Fibroblast of lung (primary cell): ENCODE data around the gene SMC1A. TPM values are rescaled to one million over a fixed set of nuclear protein-coding genes. Genes with fewer than 3 reads are reported as not detected.

ENCODE experiments used
- DNase-seq, 2 donors: peaks; one replicate each; pipeline versions ENCODE4 v3.0.0 to v3.0.0-alpha.2; 2010; ENCODE audit warnings: low read depth in 2 of 2
- H2AFZ ChIP-seq: 2 replicates; pipeline ENCODE4 v1.5.1; 2012; ENCODE audit warnings: low read length, control low read depth, inconsistent platforms
- H3K27ac ChIP-seq: 2 replicates; pipeline ENCODE4 v1.5.1; 2011; ENCODE audit warnings: low read length, control low read depth; ENCODE audit not compliant: insufficient read depth
- H3K27me3 ChIP-seq: 2 replicates; pipeline ENCODE4 v1.5.1; 2011; ENCODE audit warnings: mild to moderate bottlenecking, low read length; ENCODE audit not compliant: control insufficient read depth, insufficient read depth
- H3K36me3 ChIP-seq: 2 replicates; pipeline ENCODE4 v1.5.1; 2011; ENCODE audit warnings: low read length; ENCODE audit not compliant: control insufficient read depth, insufficient read depth
- H3K4me1 ChIP-seq: 2 replicates; pipeline ENCODE4 v1.5.1; 2011; ENCODE audit warnings: low read length; ENCODE audit not compliant: control insufficient read depth, insufficient read depth; ENCODE audit errors: extremely low read depth
- H3K4me2 ChIP-seq: 2 replicates; pipeline ENCODE4 v1.5.1; 2011; ENCODE audit warnings: low read length, control low read depth; ENCODE audit not compliant: insufficient read depth; ENCODE audit errors: extremely low read depth
- H3K4me3 ChIP-seq, 4 experiments: fragments of 200-600 bp in 1 of 4; sonication (generic) in 1 of 4; replicated peaks in 1 of 4; 2 replicates each; pipeline ENCODE4 v1.5.1; 2011 to 2016; ENCODE audit warnings: low read length in 4 of 4, low read depth in 3 of 4, mild to moderate bottlenecking in 3 of 4, control low read depth in 2 of 4, inconsistent platforms in 1 of 4, mixed read lengths in 1 of 4; ENCODE audit not compliant: insufficient read depth in 1 of 4; ENCODE audit errors: control extremely low read depth in 1 of 4
- H3K79me2 ChIP-seq: 2 replicates; pipeline ENCODE4 v1.5.1; 2012; ENCODE audit warnings: mild to moderate bottlenecking, low read length, inconsistent platforms; ENCODE audit not compliant: control insufficient read depth, insufficient read depth
- H3K9ac ChIP-seq: 2 replicates; pipeline ENCODE4 v1.5.1; 2011; ENCODE audit warnings: mild to moderate bottlenecking, low read length, control low read depth; ENCODE audit not compliant: insufficient read depth
- H3K9me3 ChIP-seq: 2 replicates; pipeline ENCODE4 v1.5.1; 2012; ENCODE audit warnings: low read depth, low read length; ENCODE audit not compliant: control insufficient read depth, insufficient read depth
- H4K20me1 ChIP-seq: 2 replicates; pipeline ENCODE4 v1.5.1; 2011; ENCODE audit warnings: low read length; ENCODE audit not compliant: control insufficient read depth, insufficient read depth; ENCODE audit errors: extremely low read depth
- CTCF ChIP-seq, 2 donors: IDR thresholded peaks in 1 of 2; conservative IDR thresholded peaks in 1 of 2; 1 replicate in 1 of 2; 2 replicates in 1 of 2; pipeline ENCODE4 v1.5.1; 2011 to 2012; ENCODE audit warnings: low read length in 2 of 2, control low read depth in 1 of 2, inconsistent platforms in 1 of 2, low read depth in 1 of 2, mild to moderate bottlenecking in 1 of 2
- EZH2 ChIP-seq: IDR thresholded peaks from 2 replicates; pipeline ENCODE4 v1.5.1; 2012; ENCODE audit warnings: low read length, control low read depth, mild to moderate bottlenecking; ENCODE audit errors: missing control alignments
- polyA plus RNA-seq, 2 donors: library from polyadenylated mRNA; depleted of rRNA in 1 of 2; stranded (reverse) in 1 of 2; unstranded in 1 of 2; fragments of >200 nt; gene quantifications; 2 replicates each; pipeline ENCODE4 v1.2.1, GENCODE V29; 2011 to 2012; ENCODE audit warnings: missing spikeins in 1 of 2
- total RNA-seq: library from RNA; depleted of rRNA; stranded (reverse); fragments of >200 nt; gene quantifications from 2 replicates; pipeline ENCODE4 v1.2.1, GENCODE V29; 2014

Gene SMC1A
- total and polyA plus RNA-seq, 2 donors (not counting 1 experiment from before 2014, with no cell fraction given): 9.6 to 23.5 TPM

- TF ChIP-seq EZH2 (no peak), CTCF (conservative IDR thresholded peaks at IDR 0.05 in 1 of 2, IDR thresholded peaks at IDR 0.05 in 1 of 2; ENCODE audit: low read depth in 1 of 2, low read length in 2 of 2) (no peak)
- Histone ChIP-seq H3K4me3 (no peak overlapping the region), H2AFZ (no peak overlapping the region), H3K9ac (no peak overlapping the region), H3K36me3 (peaks cover 1% of the 10 kb centered on the region), H3K4me1 (no peaks in the 10 kb centered on the region), H3K27me3 (no peaks in the 10 kb centered on the region), H3K79me2 (no peaks in the 10 kb centered on the region), H3K27ac (no peak overlapping the region), H4K20me1 (no peaks in the 10 kb centered on the region), H3K9me3 (no peaks in the 10 kb centered on the region), H3K4me2 (no peak overlapping the region)
- no peak for DNase-seq
These were observed 26.7 kb downstream of the SMC1A start for GRCh38 chrX:53395605-53396298.

- no peak for DNase-seq
- Histone ChIP-seq H3K4me1 (no peaks in the 10 kb centered on the region), H3K36me3 (peaks cover 17% of the 10 kb centered on the region), H3K79me2 (no peaks in the 10 kb centered on the region), H3K9ac (no peak overlapping the region), H4K20me1 (no peaks in the 10 kb centered on the region), H3K9me3 (no peaks in the 10 kb centered on the region), H2AFZ (no peak overlapping the region), H3K27me3 (no peaks in the 10 kb centered on the region), H3K4me2 (no peak overlapping the region), H3K4me3 (no peak overlapping the region), H3K27ac (no peak overlapping the region)
- no peak for TF ChIP-seq CTCF (conservative IDR thresholded peaks at IDR 0.05 in 1 of 2, IDR thresholded peaks at IDR 0.05 in 1 of 2; ENCODE audit: low read depth in 1 of 2, low read length in 2 of 2)
- TF ChIP-seq EZH2: no peak
These were observed 38.9 kb downstream of the SMC1A start for GRCh38 chrX:53383376-53384076.

GRCh38 chrX:53379747-53380146 lies 42.7 kb downstream of the SMC1A start:
- no peak for DNase-seq
- no peaks in the 10 kb centered on the region for H3K79me2 ChIP-seq
- H3K4me3 ChIP-seq: no peak overlapping the region
- H3K36me3 ChIP-seq: peaks cover 17% of the 10 kb centered on the region
- H4K20me1 ChIP-seq: no peaks in the 10 kb centered on the region
- H3K4me1 ChIP-seq: no peaks in the 10 kb centered on the region
- TF ChIP-seq CTCF (conservative IDR thresholded peaks at IDR 0.05 in 1 of 2, IDR thresholded peaks at IDR 0.05 in 1 of 2; ENCODE audit: low read depth in 1 of 2, low read length in 2 of 2) (no peak), EZH2 (no peak)
- no peak overlapping the region for H2AFZ ChIP-seq
- H3K9ac ChIP-seq: no peak overlapping the region
- H3K27me3 ChIP-seq: no peaks in the 10 kb centered on the region
- H3K27ac ChIP-seq: no peak overlapping the region
- no peaks in the 10 kb centered on the region for H3K9me3 ChIP-seq
- no peak overlapping the region for H3K4me2 ChIP-seq
